ENCODE results near the gene NDUFB2.

The NDUFB2 gene

GRCh38 chr7:140746751-140747150 is 50.2 kb downstream of the NDUFB2 start:
- no peak for DNase-seq

DNA sequence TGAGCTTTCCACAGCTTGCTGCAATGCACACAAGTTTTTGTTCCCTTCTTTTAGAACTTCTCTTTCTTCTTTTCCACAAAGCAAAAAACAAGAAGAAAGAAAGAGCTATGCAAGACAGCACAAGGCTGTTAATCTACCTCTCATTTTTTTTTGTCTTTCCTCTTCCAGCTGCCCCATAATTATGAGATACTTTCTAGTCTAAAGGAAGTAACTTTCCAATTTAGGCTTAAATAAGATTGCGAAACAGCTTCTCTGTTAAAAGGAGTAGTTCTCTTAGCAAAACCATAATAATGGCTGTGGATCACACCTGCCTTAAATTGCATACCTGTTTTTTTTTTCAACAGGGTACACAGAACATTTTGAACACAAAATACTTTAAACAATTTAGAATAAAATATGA is 56.0 kb downstream of the NDUFB2 start:
- DNase-seq, result peak; percentile 38

DNA sequence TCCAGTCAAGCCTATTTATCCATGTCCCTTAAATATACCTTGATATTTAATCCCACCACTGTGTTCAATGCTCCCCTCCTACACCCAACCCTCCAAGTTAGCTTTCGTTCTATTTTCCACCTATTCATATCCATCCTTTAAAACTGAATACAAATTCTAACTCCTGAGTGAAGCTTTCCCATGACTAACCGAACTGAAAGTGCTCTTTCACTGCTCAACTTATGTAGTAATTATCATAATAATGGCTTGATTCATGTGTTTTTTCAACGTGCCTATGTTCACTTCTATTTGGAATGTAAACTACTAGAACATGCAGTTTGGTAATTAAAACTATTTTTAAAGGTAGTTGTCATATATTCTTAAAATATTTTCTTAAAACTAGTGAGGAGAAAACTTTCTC is 58.0 kb downstream of the NDUFB2 start:
- DNase-seq, result no peak

Measured in hematopoietic multipotent progenitor cell treated with erythropoietin and hydrocortisone succinate and interleukin-3 and kit ligand, for 4 days (in vitro differentiated cells).